Activated T-helper 9 cell treated with anti-CD3 and anti-CD28 coated beads, Interleukin-2, amount 50 U/mL, for 16 hours (primary cell): ENCODE data around the gene HS3ST4.
"Not testable (repeated sequence)": the region's sequence is repeated elsewhere in the genome, so short reads cannot be mapped to it uniquely, and the experiment has no call there.

ENCODE experiments used
- DNase-seq: peaks from one replicate; pipeline ENCODE4 v3.0.0-alpha.2; 2020; ENCODE audit warnings: low read depth

HS3ST4 gene

GRCh38 chr16:25734430-25735385 is 42.9 kb downstream of the HS3ST4 start:
- DNase-seq, result no peak

GRCh38 chr16:25735645-25736044 is 43.9 kb downstream of the HS3ST4 start:
- DNase-seq, result no peak

- DNase-seq, result no peak
Observed at GRCh38 chr16:25747160-25747758, 55.5 kb downstream of the HS3ST4 start.

- DNase-seq, result no peak
Observed at GRCh38 chr16:25748092-25748654, 56.4 kb downstream of the HS3ST4 start.

- no peak for DNase-seq
Observed at GRCh38 chr16:25750488-25751216, 58.9 kb downstream of the HS3ST4 start.

- DNase-seq, result no peak
Observed at GRCh38 chr16:25751230-25751835, 59.6 kb downstream of the HS3ST4 start.

GRCh38 chr16:25764466-25764865 is 72.7 kb downstream of the HS3ST4 start:
- DNase-seq, result no peak

- DNase-seq, result no peak
Observed at GRCh38 chr16:25771216-25771615, 79.5 kb downstream of the HS3ST4 start.

- DNase-seq, result no peak
Observed at GRCh38 chr16:25771812-25772568, 80.2 kb downstream of the HS3ST4 start.

- not testable (repeated sequence) for DNase-seq
Observed at GRCh38 chr16:25776214-25776613, 84.5 kb downstream of the HS3ST4 start.

- DNase-seq, result no peak
Observed at GRCh38 chr16:25783226-25783625, 91.5 kb downstream of the HS3ST4 start.

- DNase-seq, result no peak
Observed at GRCh38 chr16:25785361-25785760, 93.6 kb downstream of the HS3ST4 start.

GRCh38 chr16:25786748-25787147 is 95.0 kb downstream of the HS3ST4 start:
- no peak for DNase-seq

GRCh38 chr16:25788637-25789036 is 96.9 kb downstream of the HS3ST4 start:
- DNase-seq, result no peak

- DNase-seq, result no peak
Observed at GRCh38 chr16:25796239-25796638, 104.5 kb downstream of the HS3ST4 start.

GRCh38 chr16:25798065-25798464 is 106.3 kb downstream of the HS3ST4 start:
- no peak for DNase-seq

GRCh38 chr16:25799816-25800215 is 108.1 kb downstream of the HS3ST4 start:
- no peak for DNase-seq

- DNase-seq, result no peak
Observed at GRCh38 chr16:25812215-25812614, 120.5 kb downstream of the HS3ST4 start.

- DNase-seq, result no peak
Observed at GRCh38 chr16:25817295-25817694, 125.5 kb downstream of the HS3ST4 start.

GRCh38 chr16:25817876-25818275 is 126.1 kb downstream of the HS3ST4 start:
- DNase-seq, result no peak

GRCh38 chr16:25823891-25824290 is 132.1 kb downstream of the HS3ST4 start:
- DNase-seq, result no peak
